ENCODE data around the gene CCR8. TPM values are rescaled to one million over a fixed set of nuclear protein-coding genes. Genes with fewer than 3 reads are reported as not detected.

Gene CCR8, protein sequence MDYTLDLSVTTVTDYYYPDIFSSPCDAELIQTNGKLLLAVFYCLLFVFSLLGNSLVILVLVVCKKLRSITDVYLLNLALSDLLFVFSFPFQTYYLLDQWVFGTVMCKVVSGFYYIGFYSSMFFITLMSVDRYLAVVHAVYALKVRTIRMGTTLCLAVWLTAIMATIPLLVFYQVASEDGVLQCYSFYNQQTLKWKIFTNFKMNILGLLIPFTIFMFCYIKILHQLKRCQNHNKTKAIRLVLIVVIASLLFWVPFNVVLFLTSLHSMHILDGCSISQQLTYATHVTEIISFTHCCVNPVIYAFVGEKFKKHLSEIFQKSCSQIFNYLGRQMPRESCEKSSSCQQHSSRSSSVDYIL
- not detected for total RNA-seq

DNA sequence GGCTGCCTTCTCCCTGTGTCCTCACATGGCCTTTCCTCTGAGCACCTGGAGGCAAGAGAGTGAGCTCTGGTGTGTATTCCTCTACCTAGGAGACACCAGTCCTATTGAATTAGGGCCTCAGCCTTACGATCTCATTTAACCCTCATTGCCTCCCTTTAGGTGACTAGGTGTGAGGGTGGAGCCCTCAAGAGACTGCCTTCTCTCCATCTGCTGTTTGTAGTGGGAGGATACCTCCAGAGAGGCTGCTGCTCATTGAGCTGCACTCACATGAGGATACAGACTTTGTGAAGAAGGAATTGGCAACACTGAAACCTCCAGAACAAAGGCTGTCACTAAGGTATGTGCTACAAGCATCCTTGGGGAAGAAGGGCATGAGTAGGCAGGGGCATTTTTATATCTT lies at the start of gene CCR8:
Gene CCR8, plus strand, starts transcription at position 217 of the 400 bp plus-strand sequence. CDS start 2,623 bp downstream, outside the sequence.
- TF ChIP-seq, protein P1, sequence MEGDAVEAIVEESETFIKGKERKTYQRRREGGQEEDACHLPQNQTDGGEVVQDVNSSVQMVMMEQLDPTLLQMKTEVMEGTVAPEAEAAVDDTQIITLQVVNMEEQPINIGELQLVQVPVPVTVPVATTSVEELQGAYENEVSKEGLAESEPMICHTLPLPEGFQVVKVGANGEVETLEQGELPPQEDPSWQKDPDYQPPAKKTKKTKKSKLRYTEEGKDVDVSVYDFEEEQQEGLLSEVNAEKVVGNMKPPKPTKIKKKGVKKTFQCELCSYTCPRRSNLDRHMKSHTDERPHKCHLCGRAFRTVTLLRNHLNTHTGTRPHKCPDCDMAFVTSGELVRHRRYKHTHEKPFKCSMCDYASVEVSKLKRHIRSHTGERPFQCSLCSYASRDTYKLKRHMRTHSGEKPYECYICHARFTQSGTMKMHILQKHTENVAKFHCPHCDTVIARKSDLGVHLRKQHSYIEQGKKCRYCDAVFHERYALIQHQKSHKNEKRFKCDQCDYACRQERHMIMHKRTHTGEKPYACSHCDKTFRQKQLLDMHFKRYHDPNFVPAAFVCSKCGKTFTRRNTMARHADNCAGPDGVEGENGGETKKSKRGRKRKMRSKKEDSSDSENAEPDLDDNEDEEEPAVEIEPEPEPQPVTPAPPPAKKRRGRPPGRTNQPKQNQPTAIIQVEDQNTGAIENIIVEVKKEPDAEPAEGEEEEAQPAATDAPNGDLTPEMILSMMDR (IDR thresholded peaks at IDR 0.05) = no peak
- TF ChIP-seq POLR2A (IDR thresholded peaks at IDR 0.05) = no peak
- no peak for DNase-seq (ENCODE audit: low spot score in 2 of 2)
- intact Hi-C loops (cut with DNase I; ENCODE audit: low total_unique reads) = no loop called here
- H3K4me3 ChIP-seq (ENCODE audit: low read depth, poor library complexity, severe bottlenecking) = no peak within 1 kb of the TSS
- 47 to 67% methylated on average over 1 of the region's 1 CpG for WGBS, 2 donors

DNA sequence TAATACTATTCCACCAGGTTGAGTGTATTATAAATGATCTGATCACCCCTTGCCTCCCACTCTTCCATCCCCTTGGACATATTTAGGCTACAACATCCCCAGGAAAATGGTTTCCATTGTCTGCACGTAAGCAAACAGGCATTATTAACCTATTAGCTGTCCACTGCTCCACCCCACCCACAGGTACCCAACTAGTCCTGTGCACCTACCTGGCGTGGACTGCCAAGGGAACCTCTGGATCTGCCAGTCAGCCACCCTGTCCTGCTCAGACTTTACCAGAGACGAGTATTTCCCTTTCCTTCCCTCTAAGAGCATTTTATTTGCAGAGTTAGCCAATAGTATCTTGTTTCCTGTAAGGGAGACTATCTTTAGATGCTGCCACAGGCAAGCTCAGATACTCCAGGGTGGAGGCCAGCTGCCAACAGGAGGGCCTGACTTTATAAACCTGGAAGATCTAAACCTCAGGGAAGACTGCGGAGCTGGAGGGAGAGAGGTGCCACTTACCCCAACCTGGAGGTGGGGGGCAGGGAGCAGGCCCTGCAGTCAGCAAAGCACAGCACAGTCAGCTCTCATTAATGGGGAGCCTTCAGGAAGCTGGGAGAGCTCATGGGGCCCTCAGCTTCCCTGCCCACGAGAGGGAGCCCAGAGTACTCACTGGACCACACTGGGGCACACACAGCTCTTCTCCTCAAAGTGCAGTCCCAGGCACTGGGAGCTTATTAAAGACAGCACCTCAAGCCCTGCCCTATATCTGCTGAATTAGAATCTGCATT lies 49.6 kb upstream of the CCR8 start, which contains the start of gene CX3CR1:
Gene CX3CR1, minus strand, starts transcription at position 292 of the 773 bp plus-strand sequence. CDS start 13,527 bp downstream, outside the sequence.
- intact Hi-C loops (cut with DNase I; ENCODE audit: low total_unique reads) = loop anchor here (10.0 kb wide), 1 partner anchor 65 kb away; no protein-coding TSS in a partner anchor
- no peak within 1 kb of the TSS for H3K4me3 ChIP-seq (ENCODE audit: low read depth, poor library complexity, severe bottlenecking)
- no peak for DNase-seq (ENCODE audit: low spot score in 2 of 2)
- TF ChIP-seq, protein P1 (IDR thresholded peaks at IDR 0.05) = no peak
- no peak for TF ChIP-seq POLR2A (IDR thresholded peaks at IDR 0.05)
- WGBS, 2 donors = 36 to 45% methylated on average over 5 of the region's 5 CpGs

DNA sequence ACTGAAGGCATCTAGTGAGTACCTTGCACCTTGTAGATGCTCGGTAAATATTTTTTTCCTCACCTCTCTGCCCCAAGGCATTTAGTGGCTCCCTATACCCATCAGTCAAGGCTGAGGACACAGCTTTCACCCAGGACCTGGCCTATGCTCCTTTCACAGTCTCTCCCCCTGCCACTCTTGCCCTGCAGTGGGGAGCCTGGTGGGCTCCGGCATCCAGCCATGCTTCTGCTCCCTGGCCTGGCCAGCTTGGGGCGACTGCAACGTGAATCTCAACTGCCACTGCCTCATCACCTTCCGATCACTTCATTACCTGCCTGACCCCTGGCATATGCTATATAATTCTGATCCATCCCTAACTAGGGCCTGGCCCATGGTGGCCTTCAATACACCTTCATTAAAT lies 48.9 kb upstream of the CCR8 start:
- TF ChIP-seq POLR2A (IDR thresholded peaks at IDR 0.05) = no peak
- TF ChIP-seq, protein P1 (IDR thresholded peaks at IDR 0.05) = no peak
- H3K4me3 ChIP-seq (ENCODE audit: low read depth, poor library complexity, severe bottlenecking) = no peak overlapping the region
- 88 to 95% methylated on average over 5 of the region's 5 CpGs for WGBS, 2 donors
- no peak for DNase-seq (ENCODE audit: low spot score in 2 of 2)
- intact Hi-C loops (cut with DNase I; ENCODE audit: low total_unique reads) = loop anchor here (10.0 kb wide), 1 partner anchor 66 kb away; no protein-coding TSS in a partner anchor

DNA sequence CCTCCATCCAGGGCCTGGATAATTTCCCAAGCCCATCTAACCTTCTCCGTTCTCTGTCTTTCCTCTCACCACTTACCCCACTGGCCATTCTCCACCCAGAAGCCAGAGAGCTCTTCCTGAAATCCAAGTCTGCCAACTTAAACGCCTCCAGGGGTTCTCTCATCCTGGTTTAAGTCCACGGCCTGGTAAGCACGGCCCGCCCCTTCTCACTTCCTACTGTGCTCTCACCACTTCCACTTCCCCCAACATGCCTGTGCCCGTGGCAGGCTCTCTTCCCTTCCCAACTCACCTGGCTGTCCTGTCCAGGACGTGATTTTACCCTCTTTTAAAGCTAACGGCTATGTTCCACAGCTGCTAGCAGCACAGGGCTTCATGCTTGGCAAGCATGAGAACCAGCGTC lies 48.0 kb upstream of the CCR8 start:
- intact Hi-C loops (cut with DNase I; ENCODE audit: low total_unique reads) = loop anchor here (10.0 kb wide), 1 partner anchor 67 kb away; no protein-coding TSS in a partner anchor
- no peak for TF ChIP-seq POLR2A (IDR thresholded peaks at IDR 0.05)
- H3K4me3 ChIP-seq (ENCODE audit: low read depth, poor library complexity, severe bottlenecking) = no peak overlapping the region
- no peak for DNase-seq (ENCODE audit: low spot score in 2 of 2)
- 48 to 57% methylated on average over 9 of the region's 9 CpGs for WGBS, 2 donors

DNA sequence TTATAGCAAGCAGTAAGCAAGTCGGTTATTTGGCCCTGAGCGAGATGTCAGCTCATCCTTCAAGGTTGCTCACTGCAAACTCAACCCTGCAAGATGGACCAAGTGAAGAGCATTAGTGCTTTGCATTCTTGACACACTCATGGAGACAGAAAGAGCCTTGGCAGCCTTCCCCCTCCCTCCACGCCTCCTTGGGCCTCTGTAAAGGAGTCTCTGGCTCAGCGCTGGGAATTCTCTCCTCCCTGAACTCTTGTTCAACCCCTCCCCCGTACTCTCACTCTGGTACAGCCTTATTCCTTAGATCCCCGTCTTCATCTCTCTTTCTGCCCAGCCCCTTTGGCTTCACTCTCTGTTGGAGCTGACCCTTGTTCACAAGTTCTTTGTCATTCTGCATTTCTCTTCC lies 47.5 kb upstream of the CCR8 start:
- no peak for DNase-seq (ENCODE audit: low spot score in 2 of 2)
- H3K4me3 ChIP-seq (ENCODE audit: low read depth, poor library complexity, severe bottlenecking) = no peak overlapping the region
- TF ChIP-seq, protein P1 (IDR thresholded peaks at IDR 0.05) = no peak
- TF ChIP-seq POLR2A (IDR thresholded peaks at IDR 0.05) = no peak
- 86% methylated on average over 6 of the region's 6 CpGs for WGBS, 2 donors
- intact Hi-C loops (cut with DNase I; ENCODE audit: low total_unique reads) = loop anchor here (10.0 kb wide), 1 partner anchor 67 kb away; no protein-coding TSS in a partner anchor

DNA sequence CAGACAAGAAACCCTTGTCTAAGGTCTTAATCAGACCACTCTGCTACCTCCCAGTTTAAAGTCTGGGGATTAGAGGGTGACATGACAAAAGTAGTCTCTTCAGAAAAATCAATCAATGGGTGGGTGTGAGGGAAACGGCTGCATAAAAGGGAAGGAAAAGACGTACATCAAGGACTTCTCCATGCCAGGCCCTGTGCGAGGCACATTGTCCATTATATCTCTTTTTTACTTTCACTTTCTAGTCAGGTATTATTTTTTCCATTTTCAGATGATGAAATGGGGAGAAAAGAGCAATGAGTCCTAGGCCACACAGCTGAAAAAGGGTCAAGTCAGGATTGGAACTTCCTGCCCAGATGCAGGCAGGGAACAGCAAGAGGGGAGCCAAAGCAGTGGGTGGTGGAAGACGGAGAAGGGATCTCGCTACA lies 45.0 kb upstream of the CCR8 start:
- WGBS, 2 donors = 72 to 75% methylated on average over 5 of the region's 5 CpGs
- no peak for DNase-seq (ENCODE audit: low spot score in 2 of 2)
- TF ChIP-seq, protein P1 (IDR thresholded peaks at IDR 0.05) = no peak
- no peak for TF ChIP-seq POLR2A (IDR thresholded peaks at IDR 0.05)
- H3K4me3 ChIP-seq (ENCODE audit: low read depth, poor library complexity, severe bottlenecking) = no peak overlapping the region
- intact Hi-C loops (cut with DNase I; ENCODE audit: low total_unique reads) = loop anchor here (10.0 kb wide), 1 partner anchor 70 kb away; no protein-coding TSS in a partner anchor
